Measurements from ENCODE around the gene SH3BGRL3. TPM values are rescaled to one million over a fixed set of nuclear protein-coding genes. Genes with fewer than 3 reads are reported as not detected.
A peak's percentile ranks its signal among the peaks of the same experiment; 100 is the strongest.

The SH3BGRL3 gene
- total and polyA plus RNA-seq, 3 experiments from 2014 or later: 447 to 1,786 (median 472) TPM

DNA sequence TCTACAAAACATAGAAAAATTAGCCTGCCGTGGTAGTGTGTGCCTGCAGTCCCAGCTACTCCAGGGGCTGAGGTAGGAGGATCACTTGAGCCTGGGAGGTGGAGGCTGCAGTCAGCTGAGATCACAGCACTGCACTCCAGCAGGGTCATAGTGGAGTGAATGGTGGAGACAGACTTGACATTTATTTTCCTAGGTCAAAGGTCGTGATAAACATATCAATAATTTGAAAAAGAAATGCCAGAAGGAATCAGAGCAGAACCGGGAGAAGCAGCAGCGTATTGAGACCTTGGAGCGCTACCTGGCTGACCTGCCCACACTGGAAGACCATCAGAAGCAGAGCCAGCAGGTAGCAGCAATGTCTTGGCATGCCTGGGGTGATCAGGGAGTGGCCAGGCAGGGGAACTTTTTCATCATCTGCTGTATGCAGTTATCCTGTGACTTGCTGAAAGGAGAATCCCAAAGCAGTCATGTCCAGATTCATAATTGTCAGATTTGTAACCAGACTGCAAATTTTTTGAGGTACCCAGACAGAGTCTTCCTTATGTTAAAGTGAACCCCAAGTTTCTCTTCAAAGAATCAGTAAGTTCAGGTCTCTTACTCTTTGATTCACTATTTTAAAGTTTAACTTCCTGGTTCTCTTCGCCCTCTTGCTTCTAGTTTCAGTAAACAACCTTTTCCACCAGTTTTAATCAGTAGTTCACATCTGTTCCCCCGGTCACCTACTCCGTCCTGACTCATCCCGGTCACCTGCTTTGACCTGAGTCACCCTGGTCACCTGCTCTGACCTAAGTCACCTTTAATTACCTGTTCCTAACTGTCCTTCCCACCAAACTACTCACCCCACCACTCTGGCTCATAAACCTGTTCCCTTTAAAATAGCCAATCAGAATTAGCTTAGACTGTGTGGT is 11.3 kb upstream of the SH3BGRL3 start:
- Mint-ChIP-seq H3K27me3 (no peaks in the 10 kb centered on the region), H3K36me3 (peaks cover 22 to 74% (median 24%) of the 10 kb centered on the region in 3 donors), H3K27ac (peak overlapping the region in 1 of 8 donors; percentile 79), H3K9me3 (peaks cover 7 to 13% (median 12%) of the 10 kb centered on the region in 5 donors), H3K4me3 (no peak overlapping the region), H3K4me1 (no peaks in the 10 kb centered on the region)
- ChIA-PET CTCF (interaction anchor here (0.7 to 2.2 kb wide), 4 partner anchors 11 to 53 kb away, joined by 3 to 6 read pairs (median 4); partner anchors contain the start of gene CEP85), POLR2A (no interaction called here)
- Histone ChIP-seq H3K27ac (ENCODE audit: low read depth, low read length) (no peak overlapping the region), H3K36me3 (ENCODE audit: insufficient read depth, low read length) (peaks cover 18% of the 10 kb centered on the region), H3K27me3 (ENCODE audit: insufficient read depth, low read length, poor library complexity, severe bottlenecking) (no peaks in the 10 kb centered on the region), H3K4me3 (ENCODE audit: low read length) (no peak overlapping the region), H3K4me1 (ENCODE audit: insufficient read depth, low read length) (no peaks in the 10 kb centered on the region), H3K9me3 (ENCODE audit: low read length) (no peaks in the 10 kb centered on the region)
- no peak for DNase-seq

DNA sequence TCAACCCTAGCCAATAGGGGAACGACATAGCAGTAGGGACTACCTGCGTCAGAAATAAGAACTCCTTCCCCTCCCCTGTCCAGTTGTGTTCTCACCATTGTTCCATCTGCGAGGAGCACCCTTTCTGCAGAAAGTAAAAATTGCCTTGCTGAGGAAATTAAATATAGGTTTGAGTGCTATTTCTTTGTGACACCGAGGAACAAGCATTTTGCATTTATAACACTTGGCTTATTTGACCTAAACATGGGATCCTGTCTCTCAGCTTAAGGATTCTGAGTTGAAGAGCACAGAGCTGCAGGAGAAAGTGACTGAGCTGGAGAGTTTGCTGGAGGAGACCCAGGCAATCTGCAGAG is 10.7 kb upstream of the SH3BGRL3 start:
- Mint-ChIP-seq H3K27me3 (no peaks in the 10 kb centered on the region), H3K9me3 (peaks cover 7 to 13% (median 12%) of the 10 kb centered on the region in 5 donors), H3K27ac (peak overlapping the region in 1 of 8 donors; percentile 18), H3K4me3 (no peak overlapping the region), H3K4me1 (peaks cover 0 to 1% (median under 1%) of the 10 kb centered on the region in 3 donors), H3K36me3 (peaks cover 20 to 70% (median 24%) of the 10 kb centered on the region in 3 donors)
- Histone ChIP-seq H3K27ac (ENCODE audit: low read depth, low read length) (no peak overlapping the region), H3K4me3 (ENCODE audit: low read length) (no peak overlapping the region), H3K36me3 (ENCODE audit: insufficient read depth, low read length) (peaks cover 20% of the 10 kb centered on the region), H3K9me3 (ENCODE audit: low read length) (no peaks in the 10 kb centered on the region), H3K4me1 (ENCODE audit: insufficient read depth, low read length) (no peaks in the 10 kb centered on the region), H3K27me3 (ENCODE audit: insufficient read depth, low read length, poor library complexity, severe bottlenecking) (no peaks in the 10 kb centered on the region)
- DNase-seq: no peak
- ChIA-PET POLR2A (no interaction called here), CTCF (interaction anchor here (0.7 to 2.2 kb wide), 3 partner anchors 10 to 52 kb away, joined by 3 to 6 read pairs (median 3); no protein-coding TSS in a partner anchor)

DNA sequence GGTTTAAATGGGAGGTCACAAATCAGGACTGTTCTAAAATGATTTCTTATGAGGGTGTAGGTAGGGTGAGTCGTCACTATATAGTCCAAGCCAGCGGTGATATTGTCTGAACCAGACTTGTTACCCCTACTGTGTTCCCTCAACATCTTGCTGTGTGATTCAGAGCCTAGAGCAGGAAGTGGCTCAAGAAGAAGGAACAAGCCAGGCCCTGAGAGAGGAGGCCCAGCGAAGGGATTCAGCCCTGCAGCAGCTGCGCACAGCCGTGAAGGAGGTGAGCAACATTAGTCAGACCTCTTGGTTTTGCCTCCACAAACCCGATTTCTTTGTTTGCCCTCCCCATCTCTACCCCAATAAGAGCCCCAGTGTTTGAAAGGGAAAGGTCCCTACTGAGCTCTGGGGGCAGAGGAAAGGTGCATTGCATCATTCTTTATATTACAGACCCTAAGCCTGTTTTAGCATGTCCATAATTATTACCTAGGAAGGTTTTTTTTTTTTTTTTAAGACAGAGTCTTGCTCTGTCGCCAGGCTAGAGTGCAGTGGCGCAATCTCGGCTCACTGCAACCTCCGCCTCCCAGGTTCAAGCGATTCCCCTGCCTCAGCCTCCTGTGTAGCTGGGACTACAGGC is 5.0 kb upstream of the SH3BGRL3 start:
- Histone ChIP-seq H3K4me3 (ENCODE audit: low read length) (no peak overlapping the region), H3K27me3 (ENCODE audit: insufficient read depth, low read length, poor library complexity, severe bottlenecking) (no peaks in the 10 kb centered on the region), H3K36me3 (ENCODE audit: insufficient read depth, low read length) (peaks cover 27% of the 10 kb centered on the region), H3K27ac (ENCODE audit: low read depth, low read length) (peak overlapping the region; percentile 54), H3K9me3 (ENCODE audit: low read length) (no peaks in the 10 kb centered on the region), H3K4me1 (ENCODE audit: insufficient read depth, low read length) (peaks cover 44% of the 10 kb centered on the region)
- peaks cover 0 to 2% (median 0%) of the 10 kb centered on the region in 5 donors for H3K9me3 Mint-ChIP-seq
- H3K27me3 Mint-ChIP-seq: no peaks in the 10 kb centered on the region
- POLR2A ChIA-PET: interaction anchor here (1.2 to 8.3 kb wide), 4 partner anchors 10 to 142 kb away, joined by 4 to 104 read pairs (median 10); partner anchors contain the start of gene CD52
- peaks cover 45 to 52% (median 45%) of the 10 kb centered on the region in 3 donors for H3K4me1 Mint-ChIP-seq
- CTCF ChIA-PET: interaction anchor here (0.8 to 21.9 kb wide), 22 partner anchors 9 to 141 kb away, joined by 3 to 840 read pairs (median 5); partner anchors contain the start of genes CD52, UBXN11 and ZNF593
- H3K36me3 Mint-ChIP-seq: peaks cover 5 to 41% (median 14%) of the 10 kb centered on the region in 3 donors
- H3K4me3 Mint-ChIP-seq: no peak overlapping the region
- peak overlapping the region in 7 of 8 donors; percentile 5 to 99 (median 31) for H3K27ac Mint-ChIP-seq
- DNase-seq: no peak

DNA sequence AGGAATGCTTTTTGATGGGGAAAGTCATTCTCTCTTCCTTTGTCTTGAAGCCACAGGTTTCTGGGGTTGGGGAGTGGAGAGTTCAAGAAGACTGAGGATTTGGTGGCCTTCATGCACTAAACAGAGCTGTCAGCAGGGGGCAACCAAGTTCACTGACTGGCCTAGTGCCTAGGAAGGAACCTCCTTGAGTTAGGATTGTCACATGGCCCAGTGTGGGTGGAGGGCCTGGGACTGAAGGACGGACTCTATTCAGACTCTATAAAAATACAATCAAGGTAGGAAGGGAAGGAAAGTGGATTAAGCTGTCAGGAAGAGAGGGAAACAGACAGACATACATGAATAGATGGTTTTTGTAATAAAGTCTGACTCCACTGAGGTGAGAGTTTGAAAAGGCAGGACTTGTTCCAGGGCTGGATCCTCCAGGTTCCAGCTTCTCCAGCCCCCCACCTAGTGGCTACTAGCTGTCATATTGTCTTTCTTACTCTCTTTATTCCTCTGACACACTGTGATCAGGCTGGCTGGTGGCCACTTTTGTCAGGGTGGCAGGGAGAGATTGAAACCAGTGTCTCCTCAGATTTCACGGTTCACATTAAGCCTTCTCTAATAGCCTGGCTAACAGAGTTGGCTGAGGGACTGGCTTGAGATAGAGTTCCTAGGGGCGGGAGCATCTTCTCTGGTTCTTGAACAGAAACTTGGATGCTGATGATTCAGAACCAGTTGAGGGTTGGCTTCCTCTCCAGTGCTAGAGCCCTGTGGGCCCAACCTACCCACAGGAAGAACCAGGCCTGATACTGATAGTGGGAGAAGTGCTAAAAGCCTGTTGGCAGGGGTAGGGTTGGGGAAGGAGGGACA is 4.1 kb upstream of the SH3BGRL3 start:
- Mint-ChIP-seq H3K4me3 (peak overlapping the region; percentile 35 to 84 (median 67)), H3K36me3 (peaks cover 0 to 39% (median 17%) of the 10 kb centered on the region in 3 donors), H3K27ac (peak overlapping the region; percentile 84 to 99 (median 96)), H3K9me3 (no peaks in the 10 kb centered on the region), H3K4me1 (peaks cover 47 to 52% (median 49%) of the 10 kb centered on the region in 3 donors), H3K27me3 (no peaks in the 10 kb centered on the region)
- ChIA-PET POLR2A (interaction anchor here (0.6 to 8.3 kb wide), 7 partner anchors 9 to 142 kb away, joined by 3 to 104 read pairs (median 5); partner anchors contain the start of gene CD52), CTCF (interaction anchor here (0.7 to 21.9 kb wide), 25 partner anchors 10 to 196 kb away, joined by 3 to 840 read pairs (median 5); partner anchors contain the start of genes CD52, CEP85, UBXN11 and ZNF593)
- Histone ChIP-seq H3K36me3 (ENCODE audit: insufficient read depth, low read length) (peaks cover 21% of the 10 kb centered on the region), H3K4me1 (ENCODE audit: insufficient read depth, low read length) (peaks cover 48% of the 10 kb centered on the region), H3K9me3 (ENCODE audit: low read length) (no peaks in the 10 kb centered on the region), H3K27ac (ENCODE audit: low read depth, low read length) (peak overlapping the region; percentile 54), H3K4me3 (ENCODE audit: low read length) (peak overlapping the region; percentile 19), H3K27me3 (ENCODE audit: insufficient read depth, low read length, poor library complexity, severe bottlenecking) (no peaks in the 10 kb centered on the region)
- DNase-seq: peak; percentile 59 to 83 (median 73)

DNA sequence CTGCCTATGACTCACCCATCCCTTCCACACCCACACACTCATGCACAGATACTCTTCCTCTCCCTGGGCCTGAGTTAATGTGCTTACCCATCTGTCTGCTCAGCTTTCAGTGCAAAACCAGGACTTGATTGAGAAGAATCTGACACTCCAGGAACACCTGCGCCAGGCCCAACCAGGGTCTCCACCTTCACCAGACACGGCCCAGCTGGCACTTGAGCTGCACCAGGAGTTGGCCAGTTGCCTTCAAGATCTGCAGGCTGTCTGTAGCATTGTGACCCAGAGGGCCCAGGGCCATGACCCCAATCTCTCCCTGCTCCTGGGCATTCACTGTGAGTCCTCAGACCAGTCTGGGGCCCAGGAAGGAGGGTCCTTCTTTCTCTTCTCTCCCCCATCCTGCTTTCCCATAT is 3.5 kb upstream of the SH3BGRL3 start:
- no peaks in the 10 kb centered on the region for H3K27me3 ChIP-seq (ENCODE audit: insufficient read depth, low read length, poor library complexity, severe bottlenecking)
- H3K27ac Mint-ChIP-seq: peak overlapping the region; percentile 84 to 99 (median 96)
- H3K4me1 ChIP-seq (ENCODE audit: insufficient read depth, low read length): peaks cover 54% of the 10 kb centered on the region
- peaks cover 53 to 58% (median 55%) of the 10 kb centered on the region in 3 donors for H3K4me1 Mint-ChIP-seq
- no peaks in the 10 kb centered on the region for H3K27me3 Mint-ChIP-seq
- no peaks in the 10 kb centered on the region for H3K9me3 Mint-ChIP-seq
- peak overlapping the region; percentile 54 for H3K27ac ChIP-seq (ENCODE audit: low read depth, low read length)
- peaks cover 5 to 39% (median 21%) of the 10 kb centered on the region in 3 donors for H3K36me3 Mint-ChIP-seq
- DNase-seq: no peak
- H3K4me3 Mint-ChIP-seq: peak overlapping the region; percentile 35 to 84 (median 67)
- peaks cover 14% of the 10 kb centered on the region for H3K36me3 ChIP-seq (ENCODE audit: insufficient read depth, low read length)
- H3K4me3 ChIP-seq (ENCODE audit: low read length): peak overlapping the region; percentile 19
- H3K9me3 ChIP-seq (ENCODE audit: low read length): no peaks in the 10 kb centered on the region
- POLR2A ChIA-PET: interaction anchor here (1.3 to 8.3 kb wide), 6 partner anchors 9 to 141 kb away, joined by 3 to 104 read pairs (median 11); partner anchors contain the start of gene CD52
- CTCF ChIA-PET: interaction anchor here (0.7 to 21.9 kb wide), 23 partner anchors 10 to 149 kb away, joined by 3 to 840 read pairs (median 5); partner anchors contain the start of genes CD52, CEP85 and UBXN11

DNA sequence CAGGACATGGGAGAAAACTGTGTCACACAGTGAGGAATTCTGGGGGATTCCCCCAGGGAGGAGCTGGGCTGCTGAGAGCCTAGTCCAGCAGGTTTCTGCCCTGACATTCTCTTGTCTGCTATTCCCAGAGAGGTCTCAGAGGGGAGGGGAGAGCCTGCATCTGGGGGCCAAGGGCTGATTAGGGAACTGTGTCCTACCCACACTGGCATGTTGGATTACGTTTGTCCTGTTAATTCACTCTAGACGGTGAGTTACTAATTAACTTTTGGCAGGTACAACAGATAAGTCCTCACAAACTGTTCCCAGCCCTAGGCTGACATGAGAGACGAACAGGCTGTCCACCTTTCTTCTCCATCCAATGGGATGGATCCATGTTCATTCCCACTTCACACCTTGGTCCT is 2.6 kb upstream of the SH3BGRL3 start:
- Histone ChIP-seq H3K4me3 (ENCODE audit: low read length) (no peak overlapping the region), H3K36me3 (ENCODE audit: insufficient read depth, low read length) (peaks cover 14% of the 10 kb centered on the region), H3K4me1 (ENCODE audit: insufficient read depth, low read length) (peaks cover 62% of the 10 kb centered on the region), H3K27ac (ENCODE audit: low read depth, low read length) (peak overlapping the region; percentile 54), H3K9me3 (ENCODE audit: low read length) (no peaks in the 10 kb centered on the region), H3K27me3 (ENCODE audit: insufficient read depth, low read length, poor library complexity, severe bottlenecking) (no peaks in the 10 kb centered on the region)
- Mint-ChIP-seq H3K4me1 (peaks cover 58 to 64% (median 63%) of the 10 kb centered on the region in 3 donors), H3K4me3 (peak overlapping the region in 3 of 7 donors; percentile 8 to 76 (median 52)), H3K27ac (peak overlapping the region; percentile 84 to 99 (median 96)), H3K36me3 (peaks cover 8 to 40% (median 21%) of the 10 kb centered on the region in 3 donors), H3K27me3 (no peaks in the 10 kb centered on the region), H3K9me3 (no peaks in the 10 kb centered on the region)
- CTCF ChIA-PET: interaction anchor here (0.7 to 21.9 kb wide), 10 partner anchors 10 to 139 kb away, joined by 3 to 840 read pairs (median 14); partner anchors contain the start of genes CD52 and UBXN11
- DNase-seq: no peak
- POLR2A ChIA-PET: interaction anchor here (1.0 to 8.3 kb wide), 5 partner anchors 9 to 140 kb away, joined by 3 to 104 read pairs (median 8); partner anchors contain the start of gene CD52
